Spleen (tissue), 11 donors: ENCODE measurements around the gene EDAR. TPM values are rescaled to one million over a fixed set of nuclear protein-coding genes. Genes with fewer than 3 reads are reported as not detected.

Source experiments
- DNase-seq: peaks from one replicate; pipeline ENCODE4 v3.0.0-alpha.2; 2020
- H3K27ac ChIP-seq, 8 donors: fragments of 200-600 bp; sonication (generic) in 7 of 8; 1 replicate in 4 of 8; 2 replicates in 4 of 8; pipeline versions ENCODE4 v1.5.0 to v1.8.0; 2016 to 2021; ENCODE audit warnings: inconsistent platforms in 4 of 8, mild to moderate bottlenecking in 4 of 8, moderate library complexity in 1 of 8
- H3K27me3 ChIP-seq, 7 donors: fragments of 200-600 bp; sonication (generic) in 6 of 7; replicated peaks in 1 of 7; 1 replicate in 4 of 7; 2 replicates in 3 of 7; pipeline versions ENCODE4 v1.5.0 to v1.8.0; 2016 to 2021; ENCODE audit warnings: inconsistent platforms in 3 of 7, mild to moderate bottlenecking in 1 of 7
- H3K36me3 ChIP-seq, 6 donors: fragments of 200-600 bp; sonication (generic) in 5 of 6; 1 replicate in 4 of 6; 2 replicates in 2 of 6; pipeline versions ENCODE4 v1.5.0 to v1.8.0; 2016 to 2021; ENCODE audit warnings: inconsistent platforms in 2 of 6
- H3K4me1 ChIP-seq, 6 donors: fragments of 200-600 bp; sonication (generic) in 5 of 6; 1 replicate in 3 of 6; 2 replicates in 3 of 6; pipeline versions ENCODE4 v1.5.0 to v1.8.0; 2016 to 2021; ENCODE audit warnings: inconsistent platforms in 3 of 6
- H3K4me3 ChIP-seq, 8 donors: fragments of 200-600 bp; sonication (generic) in 7 of 8; 1 replicate in 4 of 8; 2 replicates in 4 of 8; pipeline versions ENCODE4 v1.5.0 to v1.8.0; 2016 to 2021; ENCODE audit warnings: inconsistent platforms in 4 of 8, mild to moderate bottlenecking in 4 of 8, moderate library complexity in 2 of 8
- H3K9me3 ChIP-seq, 8 donors: fragments of 200-600 bp; sonication (generic) in 7 of 8; 1 replicate in 4 of 8; 2 replicates in 4 of 8; pipeline versions ENCODE4 v1.5.0 to v1.8.0; 2016 to 2021; ENCODE audit warnings: inconsistent platforms in 4 of 8
- CTCF ChIP-seq, 11 experiments: fragments of 200-600 bp in 7 of 11; fragments of 450-650 bp in 4 of 11; sonication (generic) in 4 of 11; IDR thresholded peaks in 8 of 11; conservative IDR thresholded peaks in 3 of 11; 1 replicate in 7 of 11; 2 replicates in 4 of 11; pipeline versions ENCODE4 v1.4.0 to v1.8.0; 2016 to 2021; ENCODE audit warnings: antibody characterized with exemption in 11 of 11, inconsistent platforms in 4 of 11, mild to moderate bottlenecking in 1 of 11
- POLR2A ChIP-seq, 3 donors: fragments of 450-650 bp; IDR thresholded peaks; one replicate each; pipeline ENCODE4 v1.5.1; 2017; ENCODE audit warnings: antibody characterized with exemption in 3 of 3, mild to moderate bottlenecking in 1 of 3
- POLR2AphosphoS5 ChIP-seq, 3 donors: sonication (generic); formaldehyde crosslinking; IDR thresholded peaks; one replicate each; pipeline ENCODE4 v1.5.1; 2017; ENCODE audit warnings: antibody characterized with exemption in 3 of 3
- WGBS, 5 donors: extraction: QIAGEN DNeasy Blood & Tissue Kit in 3 of 5; methylation state at CpG; one replicate each; pipeline versions ENCODE4 v1.1.5 to v1.1.7; 2013 to 2018; 5-methylcytosine and 5-hydroxymethylcytosine counted together
- intact Hi-C: fragments of 100-400 bp; cut with DNase I; formaldehyde crosslinking; loops from one replicate; pipeline ENCODE4 v1.15.0; 2023; ENCODE audit warnings: low total_unique reads
- polyA plus RNA-seq, 3 donors: library from polyadenylated mRNA; stranded (reverse); fragments of 200-250 nt; gene quantifications; one replicate each; pipeline ENCODE4 v1.2.1, GENCODE V29; 2013
- total RNA-seq, 7 donors: library from RNA; depleted of rRNA in 3 of 7; stranded (reverse); fragments of >200 nt in 3 of 7; fragmentation: NEBNext Ultra II Directional in 4 of 7; extraction: Animal tissue kit (Norgen Biotek cat#: 25700) in 4 of 7; gene quantifications; one replicate each; pipeline versions ENCODE4 v1.1.0 to v1.2.1, GENCODE V29; 2016 to 2021
- donor health status: healthy with polysubstance abuse.
- donor health status: DM: no; HTN: no; CAD: no; lungs with moderate emphysema.
- donor health status: DM: no; HTN: no; CAD: no.
- donor health status: Bipolar disorder and iron deficiency.
- donor health status: healthy.
- donor health status: DM: no; HTN: no; CAD: no.
- donor health status: DM: yes; HTN: yes; CAD: no.

The EDAR gene
- total and polyA plus RNA-seq, 10 donors: 0.02 to 0.67 (median 0.15) TPM; not detected in 2

GRCh38 chr2:109028738-109029489, 39.9 kb upstream of the EDAR start:
- no peak for DNase-seq
- H3K4me1 ChIP-seq: peaks cover 8 to 36% (median 25%) of the 10 kb centered on the region in 6 donors
- H3K9me3 ChIP-seq: no peaks in the 10 kb centered on the region
- no peaks in the 10 kb centered on the region for H3K36me3 ChIP-seq
- H3K27me3 ChIP-seq: peaks cover 0 to 8% (median 0%) of the 10 kb centered on the region in 7 donors
- WGBS, 5 donors: 78 to 92% (median 90%) methylated on average over 5 of the region's 5 CpGs
- peak overlapping the region in 2 of 8 donors; percentile 90 to 92 for H3K27ac ChIP-seq
- no peak overlapping the region for H3K4me3 ChIP-seq
- intact Hi-C loops: no loop called here
- no peak for TF ChIP-seq POLR2AphosphoS5 (IDR thresholded peaks at IDR 0.05)
- no peak for TF ChIP-seq CTCF (IDR thresholded peaks at IDR 0.05 in 8 of 11, conservative IDR thresholded peaks at IDR 0.05 in 3 of 11)
- TF ChIP-seq POLR2A (IDR thresholded peaks at IDR 0.05): no peak

GRCh38 chr2:109028277-109028676, 39.3 kb upstream of the EDAR start:
- no peak for DNase-seq
- peaks cover 8 to 35% (median 22%) of the 10 kb centered on the region in 6 donors for H3K4me1 ChIP-seq
- H3K27ac ChIP-seq: no peak overlapping the region
- 88 to 96% (median 91%) methylated on average over 6 of the region's 6 CpGs for WGBS, 5 donors
- intact Hi-C loops: no loop called here
- no peaks in the 10 kb centered on the region for H3K9me3 ChIP-seq
- H3K4me3 ChIP-seq: no peak overlapping the region
- TF ChIP-seq POLR2AphosphoS5 (IDR thresholded peaks at IDR 0.05) (no peak), POLR2A (IDR thresholded peaks at IDR 0.05) (no peak), CTCF (IDR thresholded peaks at IDR 0.05 in 8 of 11, conservative IDR thresholded peaks at IDR 0.05 in 3 of 11) (no peak)
- no peaks in the 10 kb centered on the region for H3K36me3 ChIP-seq
- peaks cover 0 to 8% (median 0%) of the 10 kb centered on the region in 7 donors for H3K27me3 ChIP-seq

GRCh38 chr2:109027702-109028101, 38.7 kb upstream of the EDAR start:
- WGBS, 5 donors: 91 to 96% (median 93%) methylated on average over 4 to 5 of the region's 5 CpGs
- intact Hi-C loops: no loop called here
- Histone ChIP-seq H3K4me1 (peaks cover 5 to 29% (median 16%) of the 10 kb centered on the region in 6 donors), H3K4me3 (no peak overlapping the region), H3K36me3 (no peaks in the 10 kb centered on the region), H3K27me3 (peaks cover 0 to 8% (median 0%) of the 10 kb centered on the region in 7 donors), H3K27ac (no peak overlapping the region), H3K9me3 (no peaks in the 10 kb centered on the region)
- no peak for DNase-seq
- TF ChIP-seq POLR2A (IDR thresholded peaks at IDR 0.05) (no peak), CTCF (IDR thresholded peaks at IDR 0.05 in 8 of 11, conservative IDR thresholded peaks at IDR 0.05 in 3 of 11) (no peak), POLR2AphosphoS5 (IDR thresholded peaks at IDR 0.05) (no peak)

GRCh38 chr2:109024477-109024876, 35.5 kb upstream of the EDAR start:
- 81 to 94% (median 89%) methylated on average over 3 of the region's 3 CpGs for WGBS, 5 donors
- no peaks in the 10 kb centered on the region for H3K36me3 ChIP-seq

More at GRCh38 chr2:109024477-109024876, 35.5 kb upstream of the EDAR start:
- DNase-seq: no peak
- no peaks in the 10 kb centered on the region for H3K4me1 ChIP-seq
- TF ChIP-seq CTCF (IDR thresholded peaks at IDR 0.05 in 8 of 11, conservative IDR thresholded peaks at IDR 0.05 in 3 of 11) (no peak), POLR2A (IDR thresholded peaks at IDR 0.05) (no peak), POLR2AphosphoS5 (IDR thresholded peaks at IDR 0.05) (no peak)
- H3K27ac ChIP-seq: no peak overlapping the region
- no peak overlapping the region for H3K4me3 ChIP-seq
- intact Hi-C loops: no loop called here
- peaks cover 0 to 7% (median 0%) of the 10 kb centered on the region in 7 donors for H3K27me3 ChIP-seq
- no peaks in the 10 kb centered on the region for H3K9me3 ChIP-seq
